Measurements from ENCODE around the gene ACER2. TPM values are rescaled to one million over a fixed set of nuclear protein-coding genes. Genes with fewer than 3 reads are reported as not detected.

ACER2 gene
- total and polyA plus RNA-seq, 10 of the 15 experiments (the other 5 are each of a cell fraction or from before 2014, with no cell fraction given): 0.07 to 3.1 (median 2.2) TPM

- no peak for DNase-seq (ENCODE audit: low read depth, low spot score)
- Histone ChIP-seq H3K4me2 (ENCODE audit: control insufficient read depth, insufficient read depth) (no peak overlapping the region), H3K4me3 (no peak overlapping the region), H3K27me3 (replicated peaks in 1 of 2; ENCODE audit: control insufficient read depth in 2 of 2, insufficient read depth in 2 of 2, low read length in 1 of 2) (no peaks in the 10 kb centered on the region), H3K9ac (ENCODE audit: control insufficient read depth, insufficient read depth, low read length) (no peak overlapping the region), H4K20me1 (ENCODE audit: control insufficient read depth, insufficient read depth) (no peaks in the 10 kb centered on the region), H3K36me3 (ENCODE audit: control insufficient read depth in 2 of 2, insufficient read depth in 2 of 2, low read length in 1 of 2) (0 out of 4 replicates have a peak, but pooled peaks cover 0 to 2% of the 10 kb centered on the region in 2 experiments), H3K9me3 (replicated peaks; ENCODE audit: control insufficient read depth, insufficient read depth, low read length) (no peaks in the 10 kb centered on the region), H3K27ac (ENCODE audit: control insufficient read depth, insufficient read depth) (no peak overlapping the region), H2AFZ (ENCODE audit: control insufficient read depth, low read depth, low read length) (no peak overlapping the region), H3K79me2 (ENCODE audit: control insufficient read depth, insufficient read depth, low read length) (no peaks in the 10 kb centered on the region), H3K4me1 (ENCODE audit: control insufficient read depth, insufficient read depth, low read length) (peaks cover 9% of the 10 kb centered on the region; the same call in 1 of the 2 replicates)
- ChIA-PET POLR2A (interaction anchor here (0.5 kb wide), 1 partner anchor 23 kb away, joined by 3 read pairs; no protein-coding TSS in a partner anchor), SMC1A (ENCODE audit: uncharacterized antibody, unreplicated experiment) (interaction anchor here (1.4 to 2.0 kb wide), 2 partner anchors 9 to 10 kb away, joined by 5 to 9 read pairs; no protein-coding TSS in a partner anchor), RAD21 (ENCODE audit: unreplicated experiment) (no interaction called here), CTCF (interaction anchor here (1.0 kb wide), 1 partner anchor 36 kb away, joined by 3 read pairs; no protein-coding TSS in a partner anchor)
- BruUV-seq (replicated peaks): no TSS peak
- intact Hi-C loops (cut with micrococcal nuclease; ENCODE audit: unreplicated experiment): no loop called here
- in situ Hi-C loops (cut with MboI): no loop called here
- no peak for ATAC-seq
- 52% methylated on average over 1 of the region's 1 CpG for whole genome bisulfite sequencing (ENCODE audit: insufficient coverage, insufficient replicate concordance, low lambda C conversion rate, missing lambda C conversion rate)
- TF ChIP-seq LARP7 (IDR thresholded peaks at IDR 0.05) (no peak), SPI1 (IDR thresholded peaks at IDR 0.05; ENCODE audit: borderline replicate concordance, insufficient read depth, low read depth, low read length) (no peak), IKZF1 (conservative IDR thresholded peaks at IDR 0.05) (no peak)
- no peak for FAIRE-seq
Measured at GRCh38 chr9:19420877-19421276, 12.1 kb downstream of the ACER2 start.

- Histone ChIP-seq H3K4me3 (no peak overlapping the region), H3K4me2 (ENCODE audit: control insufficient read depth, insufficient read depth) (no peak overlapping the region), H3K79me2 (ENCODE audit: control insufficient read depth, insufficient read depth, low read length) (no peaks in the 10 kb centered on the region), H3K9me3 (replicated peaks; ENCODE audit: control insufficient read depth, insufficient read depth, low read length) (no peaks in the 10 kb centered on the region), H4K20me1 (ENCODE audit: control insufficient read depth, insufficient read depth) (no peaks in the 10 kb centered on the region), H2AFZ (ENCODE audit: control insufficient read depth, low read depth, low read length) (no peak overlapping the region), H3K4me1 (ENCODE audit: control insufficient read depth, insufficient read depth, low read length) (peaks cover 9% of the 10 kb centered on the region; the same call in 1 of the 2 replicates), H3K36me3 (ENCODE audit: control insufficient read depth in 2 of 2, insufficient read depth in 2 of 2, low read length in 1 of 2) (0 out of 4 replicates have a peak, but pooled peaks cover 0 to 2% of the 10 kb centered on the region in 2 experiments), H3K27me3 (replicated peaks in 1 of 2; ENCODE audit: control insufficient read depth in 2 of 2, insufficient read depth in 2 of 2, low read length in 1 of 2) (no peaks in the 10 kb centered on the region), H3K9ac (ENCODE audit: control insufficient read depth, insufficient read depth, low read length) (no peak overlapping the region), H3K27ac (ENCODE audit: control insufficient read depth, insufficient read depth) (no peak overlapping the region)
- WGBS (ENCODE audit: insufficient coverage, insufficient replicate concordance, low lambda C conversion rate, missing lambda C conversion rate): 98% methylated on average over 3 of the region's 3 CpGs
- RAD21 ChIA-PET (ENCODE audit: unreplicated experiment): interaction anchor here (0.6 to 1.6 kb wide), 2 partner anchors 33 to 367 kb away, joined by 3 read pairs; no protein-coding TSS in a partner anchor
- intact Hi-C loops (cut with micrococcal nuclease; ENCODE audit: unreplicated experiment): no loop called here
- TF ChIP-seq E2F4 (IDR thresholded peaks at IDR 0.05; ENCODE audit: low read depth, low read length) (no peak), PAX5 (IDR thresholded peaks at IDR 0.05; ENCODE audit: borderline replicate concordance, low read depth, low read length) (no peak), ZBED1 (IDR thresholded peaks at IDR 0.05; ENCODE audit: borderline replicate concordance) (no peak), MLLT1 (IDR thresholded peaks at IDR 0.05) (no peak), CBFB (IDR thresholded peaks at IDR 0.05; ENCODE audit: low read depth) (no peak)
- CTCF ChIA-PET: interaction anchor here (0.6 to 2.0 kb wide), 3 partner anchors 22 to 42 kb away, joined by 4 to 9 read pairs (median 8); no protein-coding TSS in a partner anchor
- FAIRE-seq (no peak), DNase-seq (ENCODE audit: low read depth, low spot score) (no peak), ATAC-seq (no peak)
- in situ Hi-C loops (cut with MboI): no loop called here
- BruUV-seq (replicated peaks): no TSS peak
- SMC1A ChIA-PET (ENCODE audit: uncharacterized antibody, unreplicated experiment): interaction anchor here (0.7 to 2.4 kb wide), 3 partner anchors 13 to 30 kb away, joined by 3 to 8 read pairs (median 5); no protein-coding TSS in a partner anchor
- POLR2A ChIA-PET: interaction anchor here (0.6 to 0.7 kb wide), 2 partner anchors 134 to 288 kb away, joined by 4 read pairs; no protein-coding TSS in a partner anchor
Measured at GRCh38 chr9:19423163-19423562, 14.4 kb downstream of the ACER2 start.

Data from GM12878 (cell line).